Stimulated activated CD4-positive, alpha-beta T cell treated with anti-CD3 and anti-CD28 coated beads, TNF-alpha, amount 100 ng/mL, for 1 hour (primary cell): ENCODE results near the gene SYNDIG1.

Experiments used
- DNase-seq, 3 donors: peaks; one replicate each; pipeline ENCODE4 v3.0.0-alpha.2; 2020; ENCODE audit warnings: low read depth in 3 of 3, low spot score in 1 of 3

The SYNDIG1 gene

GRCh38 chr20:24705486-24705885 is 236.1 kb downstream of the SYNDIG1 start:
- no peak for DNase-seq

DNA sequence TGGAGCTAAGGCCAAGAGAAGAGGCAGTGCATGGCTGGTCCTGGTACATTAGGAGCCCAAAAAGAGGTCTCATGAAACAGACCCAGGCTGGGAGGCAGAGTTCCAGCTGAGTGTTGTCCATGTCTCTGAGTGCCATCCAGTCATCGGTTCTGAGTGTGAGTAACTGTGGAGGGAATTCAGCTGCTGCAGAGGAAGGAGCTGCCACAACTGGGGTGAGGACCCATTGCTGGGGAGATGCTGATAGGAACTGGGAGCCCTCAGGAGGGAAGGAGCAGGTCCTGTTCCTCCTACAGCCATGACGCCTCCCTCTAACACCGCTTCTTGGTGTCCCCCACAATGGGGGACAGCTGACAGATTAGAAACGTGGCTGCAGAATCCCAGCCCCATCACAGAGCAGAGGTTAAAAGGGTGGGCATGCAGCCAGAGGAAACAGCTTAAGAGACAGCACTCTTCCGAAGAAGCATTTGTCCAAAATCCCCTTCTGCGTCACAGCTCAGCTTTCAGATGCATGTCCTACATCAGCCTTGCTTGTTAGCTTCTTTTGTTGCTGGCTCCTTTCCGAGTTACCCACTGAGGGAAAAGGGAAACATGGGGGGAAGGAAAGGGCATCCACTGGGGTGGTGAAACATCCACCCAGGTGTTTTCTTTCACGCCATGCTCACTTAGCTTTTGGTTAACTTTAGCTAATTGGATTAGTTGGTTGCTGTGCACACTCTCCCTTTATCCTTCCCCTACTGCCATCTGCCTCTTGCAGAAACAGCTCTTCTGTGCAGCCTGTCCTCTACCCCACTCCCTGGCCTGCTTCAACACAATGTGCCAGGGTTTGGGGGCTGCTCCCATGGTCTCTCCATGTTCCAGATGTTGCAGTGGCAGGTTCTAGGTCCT is 239.2 kb downstream of the SYNDIG1 start:
- DNase-seq, result no peak
